Measurements from ENCODE around the gene STOM.

STOM gene

DNA sequence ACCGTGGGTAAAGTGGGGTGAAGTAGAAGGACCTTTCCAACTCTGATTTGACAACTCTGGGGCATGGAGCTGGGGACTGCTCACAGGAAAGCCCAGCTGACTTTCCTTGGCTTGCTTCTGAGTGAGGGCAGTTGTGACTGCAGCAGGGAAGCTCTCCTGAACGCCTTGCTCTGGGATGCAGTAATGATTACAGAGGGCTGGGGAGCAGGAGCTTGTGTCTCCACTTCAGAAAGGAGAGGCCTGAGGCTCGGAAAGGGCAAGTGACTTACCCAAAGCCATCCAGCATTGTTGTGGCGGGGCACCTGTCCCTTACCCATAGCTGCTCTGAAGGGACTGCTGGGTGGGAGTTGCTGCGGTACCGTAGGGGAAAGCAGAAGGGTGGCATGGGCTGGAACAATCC, 60.9 kb downstream of the STOM start:
- Mint-ChIP-seq H3K4me1 (no peaks in the 10 kb centered on the region), H3K36me3 (peaks cover 6% of the 10 kb centered on the region), H3K4me3 (no peak overlapping the region), H3K27ac (no peak overlapping the region), H3K9me3 (no peaks in the 10 kb centered on the region)
- ATAC-seq (no peak), DNase-seq (ENCODE audit: low spot score in 2 of 2) (no peak)

DNA sequence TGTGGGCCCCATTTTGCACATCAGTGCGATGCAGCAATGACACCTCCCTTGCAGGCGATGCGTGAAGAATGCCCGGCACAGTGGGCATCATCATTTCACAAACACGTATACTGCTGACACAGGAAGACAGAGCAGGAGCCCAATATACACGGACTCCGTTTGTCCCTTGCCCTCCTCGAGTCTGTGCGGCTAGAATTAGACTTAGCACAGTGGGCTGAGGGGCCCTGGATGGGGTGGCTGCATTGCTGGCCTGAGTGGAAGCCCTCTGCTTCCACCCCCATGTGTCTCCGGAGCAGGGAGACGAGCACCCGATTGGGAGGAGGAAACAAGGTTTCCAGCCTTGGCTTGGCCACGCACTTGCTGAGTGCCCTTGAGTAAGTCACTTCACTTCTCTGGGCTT, 61.3 kb downstream of the STOM start:
- no peaks in the 10 kb centered on the region for H3K4me1 Mint-ChIP-seq
- H3K4me3 Mint-ChIP-seq: no peak overlapping the region
- H3K27ac Mint-ChIP-seq: no peak overlapping the region
- no peaks in the 10 kb centered on the region for H3K9me3 Mint-ChIP-seq
- peaks cover 6% of the 10 kb centered on the region for H3K36me3 Mint-ChIP-seq
- no peak for DNase-seq (ENCODE audit: low spot score in 2 of 2)
- ATAC-seq: no peak

DNA sequence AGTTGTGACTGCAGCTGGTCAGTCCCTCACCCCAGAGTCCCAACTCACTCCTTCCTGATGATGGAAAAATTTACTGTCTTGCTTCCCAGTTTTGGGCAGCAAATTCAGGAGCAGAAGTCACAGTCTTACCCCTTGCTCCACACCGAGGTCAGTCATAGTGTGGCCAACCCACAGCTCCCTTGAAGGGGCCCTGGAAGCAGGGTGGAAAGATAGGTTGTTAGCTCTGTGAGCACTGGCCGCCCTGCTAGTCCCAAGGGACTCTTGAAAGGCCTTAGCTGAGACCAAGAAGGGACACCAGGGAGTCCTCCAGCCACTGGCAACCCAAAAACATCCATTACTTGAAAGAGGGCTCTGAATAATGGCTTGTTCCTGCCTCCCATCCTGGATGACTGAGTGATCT, 62.1 kb downstream of the STOM start:
- Mint-ChIP-seq H3K36me3 (peaks cover 6% of the 10 kb centered on the region), H3K27ac (no peak overlapping the region), H3K4me3 (no peak overlapping the region), H3K4me1 (no peaks in the 10 kb centered on the region), H3K9me3 (no peaks in the 10 kb centered on the region)
- no peak for DNase-seq (ENCODE audit: low spot score in 2 of 2)
- ATAC-seq: no peak

DNA sequence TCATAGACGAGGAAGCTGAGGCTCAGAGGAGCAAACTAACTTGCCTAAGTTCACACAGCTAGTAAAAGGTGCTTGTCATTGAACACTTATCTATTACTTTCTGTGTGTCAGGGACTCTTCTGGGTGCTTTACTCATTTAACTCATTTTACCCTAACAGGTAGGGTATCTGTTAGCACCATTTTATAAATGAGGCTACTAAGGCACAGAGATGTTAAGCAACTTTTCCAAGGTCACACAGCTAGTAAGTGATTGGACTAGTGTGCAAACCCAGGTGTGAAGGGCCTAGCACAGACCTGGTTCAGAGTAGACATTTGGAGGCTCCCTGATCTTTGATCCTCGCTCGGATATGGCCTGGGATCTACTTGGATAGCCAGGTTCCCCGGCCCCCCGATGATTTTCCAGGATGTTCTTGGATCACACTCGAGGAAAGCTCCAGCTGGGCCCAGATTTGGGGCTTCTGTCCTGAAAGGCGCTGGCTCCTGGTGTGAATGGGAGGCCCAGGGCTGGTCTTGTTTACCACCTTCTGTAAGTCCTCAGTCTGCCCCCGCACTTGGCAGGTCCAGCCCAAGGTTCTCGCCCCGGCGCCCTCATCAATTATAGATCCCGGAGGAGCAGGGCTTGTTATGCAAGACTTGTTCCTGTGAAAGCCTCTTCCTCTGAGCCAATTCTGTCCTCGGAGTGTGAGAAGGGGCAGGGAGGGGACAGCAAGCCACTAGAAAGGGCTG, 64.6 kb downstream of the STOM start:
- H3K4me1 Mint-ChIP-seq: peaks cover 2% of the 10 kb centered on the region
- H3K9me3 Mint-ChIP-seq: no peaks in the 10 kb centered on the region
- H3K4me3 Mint-ChIP-seq: no peak overlapping the region
- no peak for ATAC-seq
- no peak overlapping the region for H3K27ac Mint-ChIP-seq
- no peak for DNase-seq (ENCODE audit: low spot score in 2 of 2)
- H3K36me3 Mint-ChIP-seq: peaks cover 6% of the 10 kb centered on the region

DNA sequence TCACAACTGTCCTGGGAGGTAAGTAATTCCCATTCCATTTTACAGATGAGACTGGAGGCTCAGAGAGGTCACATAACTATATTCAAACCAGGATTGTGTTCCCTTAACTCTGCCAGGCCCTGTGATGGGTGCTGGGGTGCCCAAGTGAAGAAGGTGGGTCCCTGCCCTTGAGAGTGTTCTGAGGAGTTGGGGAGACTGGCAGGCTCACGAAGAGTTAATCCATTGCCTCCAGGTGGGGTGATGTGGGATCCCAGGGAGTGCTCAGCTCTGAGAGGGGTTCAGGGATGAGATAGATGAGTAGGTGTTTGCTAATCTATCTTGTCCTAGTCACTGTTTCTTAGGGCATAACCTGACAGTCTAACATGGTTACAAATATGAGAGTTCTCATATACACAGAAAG, 65.3 kb downstream of the STOM start:
- H3K36me3 Mint-ChIP-seq: peaks cover 6% of the 10 kb centered on the region
- no peak overlapping the region for H3K27ac Mint-ChIP-seq
- no peaks in the 10 kb centered on the region for H3K9me3 Mint-ChIP-seq
- ATAC-seq (no peak), DNase-seq (ENCODE audit: low spot score in 2 of 2) (no peak)
- no peak overlapping the region for H3K4me3 Mint-ChIP-seq
- peaks cover 8% of the 10 kb centered on the region for H3K4me1 Mint-ChIP-seq

DNA sequence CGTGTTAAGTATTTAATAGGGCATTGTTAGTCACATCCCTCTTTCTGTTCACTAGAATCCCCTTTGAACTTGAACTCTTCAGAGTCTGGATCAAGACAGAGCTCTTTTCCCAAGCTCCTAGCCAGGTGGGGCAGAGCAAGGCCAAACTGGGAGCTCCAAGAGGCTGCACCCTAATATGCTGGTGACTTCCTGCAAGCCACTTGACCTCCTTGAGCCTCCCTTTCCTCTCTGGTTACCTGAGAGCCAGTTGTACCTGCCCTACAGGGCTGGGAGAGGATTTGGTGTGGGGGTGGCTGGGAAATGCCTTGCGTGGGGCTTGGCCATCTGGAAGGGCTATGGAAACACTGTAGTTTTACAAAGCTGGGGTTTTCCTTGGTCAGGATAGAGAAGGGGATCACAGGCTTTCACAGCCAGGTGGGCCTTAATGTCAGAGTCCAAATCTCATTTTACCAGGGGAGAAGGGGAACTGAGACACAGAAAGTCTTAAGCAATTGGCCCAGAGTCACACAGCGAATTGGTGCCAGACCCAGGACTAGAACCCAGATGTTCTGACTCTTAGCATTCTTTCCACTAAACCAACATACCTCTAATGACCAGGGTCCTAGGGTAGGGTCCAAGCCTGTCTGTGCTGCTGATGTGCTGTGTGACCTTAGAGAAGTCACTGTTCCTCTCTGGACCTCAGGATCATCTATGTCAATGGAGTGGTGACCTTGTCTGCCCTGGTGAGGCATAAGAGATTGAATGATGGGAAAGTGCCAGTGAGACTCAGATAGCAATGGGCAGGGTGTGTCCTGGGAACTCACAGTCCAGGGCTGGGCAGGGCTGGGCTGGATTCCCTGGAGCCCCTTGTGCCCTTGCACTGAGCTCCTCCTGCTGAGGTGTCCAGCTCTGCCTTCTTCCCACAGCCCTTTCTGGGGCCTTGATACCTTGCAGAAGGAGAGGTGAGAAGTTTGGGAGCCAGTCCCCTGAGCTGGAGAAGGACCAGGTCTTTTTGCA, 66.3 kb downstream of the STOM start:
- DNase-seq (ENCODE audit: low spot score in 2 of 2): no peak
- ATAC-seq: no peak
- peaks cover 12% of the 10 kb centered on the region for H3K4me1 Mint-ChIP-seq
- H3K9me3 Mint-ChIP-seq: no peaks in the 10 kb centered on the region
- H3K36me3 Mint-ChIP-seq: peaks cover 6% of the 10 kb centered on the region
- H3K27ac Mint-ChIP-seq: peak overlapping the region; percentile 18
- no peak overlapping the region for H3K4me3 Mint-ChIP-seq

DNA sequence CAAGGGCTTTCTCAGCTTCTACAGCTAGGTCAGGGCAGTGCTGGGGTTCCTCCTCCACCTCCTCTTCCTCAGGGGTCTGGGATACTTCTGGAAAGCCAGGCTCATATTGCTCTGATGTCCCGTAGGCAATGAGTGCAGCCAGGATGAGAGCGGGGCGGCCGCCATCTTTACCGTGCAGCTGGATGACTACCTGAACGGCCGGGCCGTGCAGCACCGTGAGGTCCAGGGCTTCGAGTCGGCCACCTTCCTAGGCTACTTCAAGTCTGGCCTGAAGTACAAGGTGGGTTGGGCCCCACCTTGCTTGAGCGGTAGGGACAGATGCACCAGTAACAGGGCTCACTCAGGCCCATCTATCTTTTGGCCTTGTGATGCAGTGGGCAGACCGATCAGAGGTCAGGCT, 67.3 kb downstream of the STOM start:
- ATAC-seq: no peak
- no peak for DNase-seq (ENCODE audit: low spot score in 2 of 2)
- Mint-ChIP-seq H3K36me3 (peaks cover 4% of the 10 kb centered on the region), H3K27ac (no peak overlapping the region), H3K4me1 (peaks cover 18% of the 10 kb centered on the region), H3K4me3 (no peak overlapping the region), H3K9me3 (no peaks in the 10 kb centered on the region)

DNA sequence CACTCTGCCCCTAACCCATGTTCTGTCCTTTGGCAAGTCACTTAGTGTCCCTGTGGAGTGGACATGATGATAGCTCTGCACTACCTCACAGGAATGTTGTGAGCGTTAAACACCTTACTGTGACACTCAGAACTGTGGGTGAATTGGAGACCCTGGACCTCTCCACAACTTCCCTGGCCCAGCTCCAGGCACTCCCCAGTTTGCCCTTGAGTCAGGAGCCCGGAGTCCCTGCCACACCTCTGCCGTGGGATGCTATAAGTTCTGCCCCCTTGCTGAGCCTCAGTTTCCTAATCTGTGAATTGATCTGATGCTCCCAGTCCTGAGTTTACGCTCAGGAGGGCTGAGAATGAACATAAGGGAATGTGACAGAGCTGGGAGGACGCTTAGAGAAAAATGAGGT, 67.7 kb downstream of the STOM start:
- Mint-ChIP-seq H3K4me3 (no peak overlapping the region), H3K27ac (no peak overlapping the region), H3K4me1 (peaks cover 18% of the 10 kb centered on the region), H3K9me3 (no peaks in the 10 kb centered on the region), H3K36me3 (no peaks in the 10 kb centered on the region)
- DNase-seq (ENCODE audit: low spot score in 2 of 2) (no peak), ATAC-seq (no peak)

DNA sequence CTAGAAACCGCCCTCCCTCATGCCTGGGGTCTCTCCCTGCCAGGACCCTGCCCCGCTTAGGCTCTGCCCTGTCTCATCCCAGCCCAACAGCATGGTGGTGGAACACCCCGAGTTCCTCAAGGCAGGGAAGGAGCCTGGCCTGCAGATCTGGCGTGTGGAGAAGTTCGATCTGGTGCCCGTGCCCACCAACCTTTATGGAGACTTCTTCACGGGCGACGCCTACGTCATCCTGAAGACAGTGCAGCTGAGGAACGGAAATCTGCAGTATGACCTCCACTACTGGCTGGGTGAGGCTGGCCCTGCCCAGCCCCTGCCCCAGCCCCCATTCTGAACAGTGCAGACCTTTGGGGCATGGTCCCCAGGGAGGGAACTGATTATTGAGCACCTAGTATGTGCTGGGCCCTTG, 68.2 kb downstream of the STOM start:
- Mint-ChIP-seq H3K27ac (no peak overlapping the region), H3K9me3 (no peaks in the 10 kb centered on the region), H3K4me1 (peaks cover 18% of the 10 kb centered on the region), H3K4me3 (no peak overlapping the region), H3K36me3 (no peaks in the 10 kb centered on the region)
- DNase-seq (ENCODE audit: low spot score in 2 of 2): no peak
- no peak for ATAC-seq

DNA sequence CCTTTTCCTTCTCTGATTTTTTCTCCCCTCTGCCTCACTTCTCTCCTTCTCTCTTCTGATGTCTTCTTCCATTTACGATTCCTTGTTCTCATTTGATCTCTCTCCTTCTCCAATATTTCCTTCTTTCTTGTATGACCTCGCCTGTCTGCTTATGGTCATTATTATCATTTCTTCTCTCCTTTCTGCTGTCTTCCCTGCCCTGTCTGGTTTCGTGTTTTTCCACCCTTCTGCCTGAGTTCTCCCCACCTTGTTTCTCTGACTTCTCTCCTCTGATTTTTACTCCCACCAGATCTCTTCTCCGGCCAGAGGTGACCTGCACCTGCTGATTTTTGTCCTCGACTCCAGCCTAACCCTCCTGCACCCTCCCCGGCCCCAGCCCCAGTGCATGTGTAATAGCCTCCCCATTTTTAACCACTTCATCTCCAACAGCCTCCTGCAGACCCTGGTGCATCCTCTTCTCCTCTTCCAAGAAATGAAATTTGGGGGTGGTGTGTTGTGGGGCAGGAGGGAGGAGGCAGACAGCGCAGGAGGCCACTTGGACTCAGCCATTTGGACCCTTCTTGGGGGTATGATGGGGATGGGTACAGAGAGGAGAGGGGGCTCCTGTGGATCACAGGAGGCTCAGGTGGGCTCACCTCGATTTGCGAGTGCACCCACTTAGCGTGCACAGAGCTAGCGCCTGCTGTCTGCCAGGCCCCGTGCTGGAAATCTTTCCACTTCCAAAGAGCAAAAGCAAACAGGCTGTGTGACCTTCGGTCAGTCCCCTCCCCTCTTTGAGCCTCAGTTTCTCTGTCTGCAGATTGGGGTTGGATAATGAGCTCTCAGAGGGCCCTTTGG, 69.5 kb downstream of the STOM start:
- H3K9me3 Mint-ChIP-seq: no peaks in the 10 kb centered on the region
- H3K36me3 Mint-ChIP-seq: no peaks in the 10 kb centered on the region
- DNase-seq (ENCODE audit: low spot score in 2 of 2): no peak
- no peak overlapping the region for H3K27ac Mint-ChIP-seq
- H3K4me3 Mint-ChIP-seq: peak overlapping the region; percentile 45
- H3K4me1 Mint-ChIP-seq: peaks cover 18% of the 10 kb centered on the region
- ATAC-seq: no peak

DNA sequence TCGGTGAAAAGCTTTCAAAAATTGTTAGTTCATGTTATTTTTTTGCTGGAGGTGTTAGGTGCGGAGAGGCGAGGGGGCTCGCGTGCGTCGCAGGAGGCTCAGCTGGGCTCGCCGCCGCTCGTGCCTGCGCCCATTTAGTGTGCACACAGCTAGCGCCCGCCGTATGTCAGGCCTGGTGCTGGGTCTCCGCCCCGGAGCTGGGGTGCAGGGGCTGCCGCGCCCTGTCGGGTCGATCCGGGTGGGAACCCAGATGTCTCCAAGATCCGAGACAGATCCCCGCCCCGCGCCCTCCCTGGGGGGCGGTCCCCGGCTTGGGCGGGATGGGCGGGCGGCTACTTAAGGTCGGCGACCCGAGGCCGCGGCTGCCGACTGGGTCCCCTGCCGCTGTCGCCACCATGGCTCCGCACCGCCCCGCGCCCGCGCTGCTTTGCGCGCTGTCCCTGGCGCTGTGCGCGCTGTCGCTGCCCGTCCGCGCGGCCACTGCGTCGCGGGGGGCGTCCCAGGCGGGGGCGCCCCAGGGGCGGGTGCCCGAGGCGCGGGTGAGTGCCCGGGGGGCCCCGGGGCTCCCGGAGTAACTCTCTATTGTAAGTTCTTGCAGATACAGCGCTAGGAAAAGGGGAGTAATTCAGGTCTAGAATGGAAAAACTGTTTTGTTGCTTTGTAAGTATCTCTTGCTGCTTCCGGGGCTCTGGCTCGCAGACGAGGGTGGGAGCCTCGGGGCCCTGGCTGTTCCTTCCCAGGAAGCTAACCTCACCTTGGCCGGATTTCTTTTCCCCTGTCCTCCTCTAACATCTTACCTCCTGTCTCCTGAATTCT, 70.4 kb downstream of the STOM start:
- Mint-ChIP-seq H3K36me3 (no peaks in the 10 kb centered on the region), H3K4me1 (peaks cover 18% of the 10 kb centered on the region), H3K9me3 (no peaks in the 10 kb centered on the region), H3K4me3 (peak overlapping the region; percentile 45), H3K27ac (no peak overlapping the region)
- peak in 1 of 2 donors; percentile 55 for DNase-seq (ENCODE audit: low spot score in 2 of 2)
- peak; percentile 59 for ATAC-seq

DNA sequence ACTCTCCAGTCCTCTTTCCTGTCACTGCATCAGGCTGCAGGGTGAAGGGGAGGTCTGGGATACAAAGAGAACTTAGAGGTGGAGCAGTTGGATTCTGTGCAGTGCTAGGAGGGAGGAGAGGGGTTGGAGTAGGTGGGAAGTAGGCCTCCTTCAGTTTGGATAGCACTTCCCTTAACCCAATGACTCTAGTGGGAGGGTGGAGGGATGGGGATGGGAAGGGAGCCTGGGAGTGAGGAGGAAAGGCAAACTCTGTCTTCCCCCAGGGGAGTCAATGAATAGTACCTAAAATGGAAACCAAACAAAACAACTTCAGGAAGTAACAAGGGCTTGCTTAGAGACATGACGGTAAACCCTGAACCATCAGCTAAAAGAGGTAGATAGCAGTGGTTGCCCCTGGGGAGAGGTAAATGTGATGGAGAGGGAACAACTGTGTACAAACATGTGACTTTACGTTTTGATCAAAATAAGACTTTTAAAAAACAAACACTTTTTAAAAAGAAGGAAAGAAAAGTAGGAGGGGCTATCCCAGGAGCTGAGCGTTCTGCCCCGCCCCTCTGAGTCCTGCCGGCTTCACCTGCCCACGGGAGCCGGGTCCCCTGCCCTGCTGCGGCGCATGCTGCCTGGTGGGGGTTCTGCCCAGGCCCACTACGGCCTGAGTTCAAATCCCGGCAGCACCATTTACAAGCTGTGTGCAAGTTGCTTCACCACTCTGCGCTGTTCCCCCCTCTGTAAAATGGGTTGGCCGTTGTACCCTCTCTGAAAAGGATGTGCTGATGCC, 71.2 kb downstream of the STOM start:
- Mint-ChIP-seq H3K9me3 (no peaks in the 10 kb centered on the region), H3K27ac (no peak overlapping the region), H3K4me3 (peak overlapping the region; percentile 45), H3K36me3 (no peaks in the 10 kb centered on the region), H3K4me1 (peaks cover 18% of the 10 kb centered on the region)
- peak; percentile 3 for ATAC-seq
- DNase-seq (ENCODE audit: low spot score in 2 of 2): no peak

DNA sequence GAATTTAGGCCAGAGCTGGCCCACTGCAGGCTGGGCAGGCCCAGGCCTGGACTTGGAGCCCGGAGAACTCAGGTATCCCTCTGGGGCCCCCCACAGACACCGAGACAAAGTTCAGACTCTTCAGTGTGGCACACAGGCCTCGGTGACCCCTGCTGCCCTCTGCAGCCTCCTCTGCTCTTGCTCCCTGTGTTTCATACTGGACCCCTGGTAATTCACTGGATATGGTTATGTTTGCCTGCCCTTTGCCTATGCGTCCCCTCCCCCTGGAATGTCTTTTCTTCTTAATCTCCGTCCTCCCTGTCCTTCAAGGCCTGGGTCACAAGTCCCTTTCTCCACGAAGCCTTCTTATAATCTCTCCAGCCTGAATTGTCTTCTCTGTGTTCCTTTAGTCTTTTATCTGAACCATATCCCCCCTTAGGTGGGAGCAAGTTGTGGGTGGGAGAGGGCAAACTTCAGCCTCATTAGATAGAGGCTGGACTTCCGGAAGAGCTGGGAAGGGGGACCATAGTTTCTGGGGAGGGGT, 72.0 kb downstream of the STOM start:
- Mint-ChIP-seq H3K4me1 (peaks cover 18% of the 10 kb centered on the region), H3K4me3 (peak overlapping the region; percentile 45), H3K27ac (no peak overlapping the region), H3K9me3 (no peaks in the 10 kb centered on the region), H3K36me3 (no peaks in the 10 kb centered on the region)
- DNase-seq (ENCODE audit: low spot score in 2 of 2) (no peak), ATAC-seq (no peak)

DNA sequence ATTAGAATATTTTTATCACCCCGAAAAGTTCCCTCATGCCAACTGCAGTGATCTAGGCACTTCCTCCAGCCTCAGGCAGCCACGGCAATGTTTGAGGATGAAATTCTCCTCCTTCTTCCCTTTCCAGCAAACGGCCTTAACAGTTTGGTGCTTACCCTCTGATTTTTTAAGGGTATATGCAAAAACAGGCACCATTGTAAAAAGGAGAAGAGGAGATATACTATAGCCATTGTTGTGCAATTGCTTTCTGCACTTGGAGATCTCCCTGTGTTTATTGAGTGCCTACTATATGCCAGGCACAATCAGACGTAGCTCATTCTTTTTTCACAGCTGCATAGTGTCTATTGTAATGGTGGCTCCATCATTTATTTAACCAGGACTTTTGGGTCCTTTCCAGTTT, 72.7 kb downstream of the STOM start:
- Mint-ChIP-seq H3K36me3 (no peaks in the 10 kb centered on the region), H3K27ac (no peak overlapping the region), H3K4me3 (no peak overlapping the region), H3K4me1 (peaks cover 18% of the 10 kb centered on the region), H3K9me3 (no peaks in the 10 kb centered on the region)
- ATAC-seq (no peak), DNase-seq (ENCODE audit: low spot score in 2 of 2) (no peak)

All from stimulated activated effector memory CD8-positive, alpha-beta T cell treated with anti-CD3 and anti-CD28 coated beads, Interleukin-12 subunit alpha, Interleukin-12 subunit beta, amount 100 ng/mL, for 72 hours (primary cell).